ENCODE measurements around the gene ATIC. TPM values are rescaled to one million over a fixed set of nuclear protein-coding genes. Genes with fewer than 3 reads are reported as not detected.

Gene ATIC
- polyA plus RNA-seq, 1 donor from 2014 or later = 9.5 TPM

DNA sequence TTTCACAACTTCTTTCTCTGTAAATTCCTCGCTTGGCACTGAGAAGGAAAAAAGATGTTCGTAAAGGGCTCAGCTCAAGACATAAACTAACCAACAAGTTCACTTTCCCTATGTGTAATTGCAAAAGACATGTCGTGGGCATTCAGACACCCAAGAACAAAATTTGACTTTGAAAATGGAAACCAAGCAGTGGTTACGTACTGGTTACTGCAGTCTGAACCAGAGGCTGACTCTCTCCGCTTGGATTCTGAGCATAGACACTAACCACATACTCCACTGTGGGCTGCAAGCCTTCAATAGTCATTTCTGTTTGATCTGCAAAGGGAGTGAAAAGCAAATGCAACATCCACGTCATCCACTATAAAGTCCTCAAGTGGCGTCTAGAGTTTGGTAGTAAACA, 70.2 kb downstream of the ATIC start:
- Histone ChIP-seq H3K27ac (ENCODE audit: low read length) (no peak overlapping the region), H2AFZ (ENCODE audit: low read depth, low read length) (no peak overlapping the region), H3K36me3 (ENCODE audit: insufficient read depth, low read length) (no peaks in the 10 kb centered on the region), H3K27me3 (ENCODE audit: insufficient read depth, low read depth, low read length) (no peaks in the 10 kb centered on the region), H4K20me1 (ENCODE audit: insufficient read depth) (no peaks in the 10 kb centered on the region), H3K4me3 (ENCODE audit: low read length) (no peak overlapping the region), H3F3A (ENCODE audit: insufficient read depth, low read length, poor library complexity, severe bottlenecking) (no peaks in the 10 kb centered on the region), H3K9me2 (ENCODE audit: insufficient read depth, low read length) (no peaks in the 10 kb centered on the region), H3K79me2 (replicated peaks; ENCODE audit: insufficient read depth, low read length) (no peaks in the 10 kb centered on the region), H3K9me3 (ENCODE audit: low read length) (no peaks in the 10 kb centered on the region), H3K9ac (ENCODE audit: low read length) (no peak overlapping the region), H3K4me2 (ENCODE audit: low read length) (no peak overlapping the region)
- TF ChIP-seq MXI1 (conservative IDR thresholded peaks at IDR 0.05; ENCODE audit: poor library complexity, severe bottlenecking) (no peak), RAD21 (conservative IDR thresholded peaks at IDR 0.05) (no peak), EP300 (conservative IDR thresholded peaks at IDR 0.05; ENCODE audit: poor library complexity, severe bottlenecking) (no peak), TAF1 (IDR thresholded peaks at IDR 0.05; ENCODE audit: low read depth) (no peak), EZH2 (IDR thresholded peaks at IDR 0.05; ENCODE audit: borderline replicate concordance, insufficient read depth, low read length, poor library complexity, severe bottlenecking) (no peak), SMC3 (conservative IDR thresholded peaks at IDR 0.05; ENCODE audit: poor library complexity) (no peak)
- TF ChIP-seq, protein P1, sequence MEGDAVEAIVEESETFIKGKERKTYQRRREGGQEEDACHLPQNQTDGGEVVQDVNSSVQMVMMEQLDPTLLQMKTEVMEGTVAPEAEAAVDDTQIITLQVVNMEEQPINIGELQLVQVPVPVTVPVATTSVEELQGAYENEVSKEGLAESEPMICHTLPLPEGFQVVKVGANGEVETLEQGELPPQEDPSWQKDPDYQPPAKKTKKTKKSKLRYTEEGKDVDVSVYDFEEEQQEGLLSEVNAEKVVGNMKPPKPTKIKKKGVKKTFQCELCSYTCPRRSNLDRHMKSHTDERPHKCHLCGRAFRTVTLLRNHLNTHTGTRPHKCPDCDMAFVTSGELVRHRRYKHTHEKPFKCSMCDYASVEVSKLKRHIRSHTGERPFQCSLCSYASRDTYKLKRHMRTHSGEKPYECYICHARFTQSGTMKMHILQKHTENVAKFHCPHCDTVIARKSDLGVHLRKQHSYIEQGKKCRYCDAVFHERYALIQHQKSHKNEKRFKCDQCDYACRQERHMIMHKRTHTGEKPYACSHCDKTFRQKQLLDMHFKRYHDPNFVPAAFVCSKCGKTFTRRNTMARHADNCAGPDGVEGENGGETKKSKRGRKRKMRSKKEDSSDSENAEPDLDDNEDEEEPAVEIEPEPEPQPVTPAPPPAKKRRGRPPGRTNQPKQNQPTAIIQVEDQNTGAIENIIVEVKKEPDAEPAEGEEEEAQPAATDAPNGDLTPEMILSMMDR (IDR thresholded peaks at IDR 0.05; ENCODE audit: poor library complexity, severe bottlenecking) = no peak
- TF ChIP-seq, protein P2, sequence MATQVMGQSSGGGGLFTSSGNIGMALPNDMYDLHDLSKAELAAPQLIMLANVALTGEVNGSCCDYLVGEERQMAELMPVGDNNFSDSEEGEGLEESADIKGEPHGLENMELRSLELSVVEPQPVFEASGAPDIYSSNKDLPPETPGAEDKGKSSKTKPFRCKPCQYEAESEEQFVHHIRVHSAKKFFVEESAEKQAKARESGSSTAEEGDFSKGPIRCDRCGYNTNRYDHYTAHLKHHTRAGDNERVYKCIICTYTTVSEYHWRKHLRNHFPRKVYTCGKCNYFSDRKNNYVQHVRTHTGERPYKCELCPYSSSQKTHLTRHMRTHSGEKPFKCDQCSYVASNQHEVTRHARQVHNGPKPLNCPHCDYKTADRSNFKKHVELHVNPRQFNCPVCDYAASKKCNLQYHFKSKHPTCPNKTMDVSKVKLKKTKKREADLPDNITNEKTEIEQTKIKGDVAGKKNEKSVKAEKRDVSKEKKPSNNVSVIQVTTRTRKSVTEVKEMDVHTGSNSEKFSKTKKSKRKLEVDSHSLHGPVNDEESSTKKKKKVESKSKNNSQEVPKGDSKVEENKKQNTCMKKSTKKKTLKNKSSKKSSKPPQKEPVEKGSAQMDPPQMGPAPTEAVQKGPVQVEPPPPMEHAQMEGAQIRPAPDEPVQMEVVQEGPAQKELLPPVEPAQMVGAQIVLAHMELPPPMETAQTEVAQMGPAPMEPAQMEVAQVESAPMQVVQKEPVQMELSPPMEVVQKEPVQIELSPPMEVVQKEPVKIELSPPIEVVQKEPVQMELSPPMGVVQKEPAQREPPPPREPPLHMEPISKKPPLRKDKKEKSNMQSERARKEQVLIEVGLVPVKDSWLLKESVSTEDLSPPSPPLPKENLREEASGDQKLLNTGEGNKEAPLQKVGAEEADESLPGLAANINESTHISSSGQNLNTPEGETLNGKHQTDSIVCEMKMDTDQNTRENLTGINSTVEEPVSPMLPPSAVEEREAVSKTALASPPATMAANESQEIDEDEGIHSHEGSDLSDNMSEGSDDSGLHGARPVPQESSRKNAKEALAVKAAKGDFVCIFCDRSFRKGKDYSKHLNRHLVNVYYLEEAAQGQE (IDR thresholded peaks at IDR 0.05; ENCODE audit: borderline replicate concordance) = no peak

DNA sequence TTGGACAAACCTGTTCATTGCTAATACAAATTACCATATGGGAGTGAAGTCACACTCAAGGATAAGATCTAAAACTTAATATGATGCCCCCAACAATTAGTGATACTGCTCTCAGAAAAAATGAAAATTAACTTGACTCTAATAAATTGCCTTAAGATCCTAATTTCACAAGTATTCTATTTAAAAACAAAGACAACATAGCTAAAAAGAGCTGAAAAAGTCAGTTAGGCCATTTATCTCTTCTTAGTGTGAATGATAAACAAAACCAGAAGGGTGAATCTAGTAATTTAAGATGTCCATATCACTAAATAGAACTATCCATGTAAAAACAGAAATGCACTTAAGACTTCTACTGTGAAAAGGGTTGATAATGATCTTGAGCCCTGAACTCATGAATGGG, 70.6 kb downstream of the ATIC start:
- no peaks in the 10 kb centered on the region for H4K20me1 ChIP-seq (ENCODE audit: insufficient read depth)
- H3K4me2 ChIP-seq (ENCODE audit: low read length) = no peak overlapping the region
- H3K4me3 ChIP-seq (ENCODE audit: low read length) = no peak overlapping the region
- no peak overlapping the region for H2AFZ ChIP-seq (ENCODE audit: low read depth, low read length)
- no peaks in the 10 kb centered on the region for H3F3A ChIP-seq (ENCODE audit: insufficient read depth, low read length, poor library complexity, severe bottlenecking)
- no peaks in the 10 kb centered on the region for H3K27me3 ChIP-seq (ENCODE audit: insufficient read depth, low read depth, low read length)
- H3K9ac ChIP-seq (ENCODE audit: low read length) = no peak overlapping the region
- no peaks in the 10 kb centered on the region for H3K79me2 ChIP-seq (replicated peaks; ENCODE audit: insufficient read depth, low read length)
- H3K27ac ChIP-seq (ENCODE audit: low read length) = no peak overlapping the region
- H3K9me3 ChIP-seq (ENCODE audit: low read length) = no peaks in the 10 kb centered on the region
- TF ChIP-seq POLR2AphosphoS5 (IDR thresholded peaks at IDR 0.05) = no peak
- TF ChIP-seq RAD21 (conservative IDR thresholded peaks at IDR 0.05) = no peak
- TF ChIP-seq, protein P1 (IDR thresholded peaks at IDR 0.05; ENCODE audit: poor library complexity, severe bottlenecking) = no peak
- no peak for TF ChIP-seq SMC3 (conservative IDR thresholded peaks at IDR 0.05; ENCODE audit: poor library complexity)
- no peak for TF ChIP-seq TAF1 (IDR thresholded peaks at IDR 0.05; ENCODE audit: low read depth)
- no peak for TF ChIP-seq EZH2 (IDR thresholded peaks at IDR 0.05; ENCODE audit: borderline replicate concordance, insufficient read depth, low read length, poor library complexity, severe bottlenecking)
- no peak for TF ChIP-seq EP300 (conservative IDR thresholded peaks at IDR 0.05; ENCODE audit: poor library complexity, severe bottlenecking)
- TF ChIP-seq MXI1 (conservative IDR thresholded peaks at IDR 0.05; ENCODE audit: poor library complexity, severe bottlenecking) = no peak
- TF ChIP-seq, protein P2 (IDR thresholded peaks at IDR 0.05; ENCODE audit: borderline replicate concordance) = no peak
- H3K36me3 ChIP-seq (ENCODE audit: insufficient read depth, low read length) = no peaks in the 10 kb centered on the region
- no peaks in the 10 kb centered on the region for H3K9me2 ChIP-seq (ENCODE audit: insufficient read depth, low read length)

Measured in neural cell (in vitro differentiated cells).